ENCODE measurements around the gene OCEL1. TPM values are rescaled to one million over a fixed set of nuclear protein-coding genes. Genes with fewer than 3 reads are reported as not detected.

OCEL1 gene
- total and polyA plus RNA-seq, 2 of the 13 experiments (the other 11 are each of a cell fraction or from before 2014, with no cell fraction given), result 10.6 to 17.2 TPM

- TF ChIP-seq REST (IDR thresholded peaks at IDR 0.05; ENCODE audit: borderline replicate concordance in 1 of 2, low read depth in 1 of 2, low read length in 2 of 2), result 0 out of 4 replicates have a peak, but pooled peaks of 1 of the 2 experiments have one; percentile 42
- no peak; the same call in 1 of the 2 replicates for TF ChIP-seq ZNF441 (CRISPR knock-in tag; IDR thresholded peaks at IDR 0.05; ENCODE audit: borderline replicate concordance)
- no peak for TF ChIP-seq ZNF530 (CRISPR knock-in tag; IDR thresholded peaks at IDR 0.05; ENCODE audit: low read depth)
- 0 out of 2 replicates have a peak, but pooled peaks have one; percentile 33 for TF ChIP-seq ZNF564 (CRISPR knock-in tag; IDR thresholded peaks at IDR 0.05)
- no peak for TF ChIP-seq RELA (CRISPR knock-in tag; IDR thresholded peaks at IDR 0.05)
- TF ChIP-seq ZNF496 (CRISPR knock-in tag; IDR thresholded peaks at IDR 0.05; ENCODE audit: insufficient replicate concordance), result no peak
- TF ChIP-seq, protein P1, sequence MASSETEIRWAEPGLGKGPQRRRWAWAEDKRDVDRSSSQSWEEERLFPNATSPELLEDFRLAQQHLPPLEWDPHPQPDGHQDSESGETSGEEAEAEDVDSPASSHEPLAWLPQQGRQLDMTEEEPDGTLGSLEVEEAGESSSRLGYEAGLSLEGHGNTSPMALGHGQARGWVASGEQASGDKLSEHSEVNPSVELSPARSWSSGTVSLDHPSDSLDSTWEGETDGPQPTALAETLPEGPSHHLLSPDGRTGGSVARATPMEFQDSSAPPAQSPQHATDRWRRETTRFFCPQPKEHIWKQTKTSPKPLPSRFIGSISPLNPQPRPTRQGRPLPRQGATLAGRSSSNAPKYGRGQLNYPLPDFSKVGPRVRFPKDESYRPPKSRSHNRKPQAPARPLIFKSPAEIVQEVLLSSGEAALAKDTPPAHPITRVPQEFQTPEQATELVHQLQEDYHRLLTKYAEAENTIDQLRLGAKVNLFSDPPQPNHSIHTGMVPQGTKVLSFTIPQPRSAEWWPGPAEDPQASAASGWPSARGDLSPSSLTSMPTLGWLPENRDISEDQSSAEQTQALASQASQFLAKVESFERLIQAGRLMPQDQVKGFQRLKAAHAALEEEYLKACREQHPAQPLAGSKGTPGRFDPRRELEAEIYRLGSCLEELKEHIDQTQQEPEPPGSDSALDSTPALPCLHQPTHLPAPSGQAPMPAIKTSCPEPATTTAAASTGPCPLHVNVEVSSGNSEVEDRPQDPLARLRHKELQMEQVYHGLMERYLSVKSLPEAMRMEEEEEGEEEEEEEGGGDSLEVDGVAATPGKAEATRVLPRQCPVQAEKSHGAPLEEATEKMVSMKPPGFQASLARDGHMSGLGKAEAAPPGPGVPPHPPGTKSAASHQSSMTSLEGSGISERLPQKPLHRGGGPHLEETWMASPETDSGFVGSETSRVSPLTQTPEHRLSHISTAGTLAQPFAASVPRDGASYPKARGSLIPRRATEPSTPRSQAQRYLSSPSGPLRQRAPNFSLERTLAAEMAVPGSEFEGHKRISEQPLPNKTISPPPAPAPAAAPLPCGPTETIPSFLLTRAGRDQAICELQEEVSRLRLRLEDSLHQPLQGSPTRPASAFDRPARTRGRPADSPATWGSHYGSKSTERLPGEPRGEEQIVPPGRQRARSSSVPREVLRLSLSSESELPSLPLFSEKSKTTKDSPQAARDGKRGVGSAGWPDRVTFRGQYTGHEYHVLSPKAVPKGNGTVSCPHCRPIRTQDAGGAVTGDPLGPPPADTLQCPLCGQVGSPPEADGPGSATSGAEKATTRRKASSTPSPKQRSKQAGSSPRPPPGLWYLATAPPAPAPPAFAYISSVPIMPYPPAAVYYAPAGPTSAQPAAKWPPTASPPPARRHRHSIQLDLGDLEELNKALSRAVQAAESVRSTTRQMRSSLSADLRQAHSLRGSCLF (CRISPR knock-in tag; IDR thresholded peaks at IDR 0.05; ENCODE audit: borderline replicate concordance), result no peak
- no peak for TF ChIP-seq ZNF12 (CRISPR knock-in tag; IDR thresholded peaks at IDR 0.05)
- TF ChIP-seq HDAC2 (CRISPR knock-in tag; IDR thresholded peaks at IDR 0.05), result peak; percentile 91
- no peak; the same call in 1 of the 2 replicates for TF ChIP-seq KAT7 (CRISPR knock-in tag; IDR thresholded peaks at IDR 0.05; ENCODE audit: borderline replicate concordance)
- 0 out of 2 replicates have a peak, but pooled peaks have one; percentile 15 for TF ChIP-seq NR1H2 (CRISPR knock-in tag; IDR thresholded peaks at IDR 0.05; ENCODE audit: borderline replicate concordance, low read depth)
- 0 out of 2 replicates have a peak, but pooled peaks have one; percentile 20 for TF ChIP-seq NFAT5 (CRISPR knock-in tag; IDR thresholded peaks at IDR 0.05)
- peak; percentile 68; the same call in 1 of the 2 replicates for TF ChIP-seq ZNF331 (CRISPR knock-in tag; IDR thresholded peaks at IDR 0.05)
- TF ChIP-seq ZFP62 (CRISPR knock-in tag; IDR thresholded peaks at IDR 0.05), result no peak
Observed at GRCh38 chr19:17243830-17244617, 18.0 kb downstream of the OCEL1 start (continued).

All from HepG2 (cell line).